HG03066 (cell line): ENCODE results near the gene PLD3.

ENCODE experiments used
- ATAC-seq: cut with Tn5 transposase; IDR thresholded peaks from one replicate; pipeline ENCODE4 v1.9.1; 2021; ENCODE audit warnings: low read depth; ENCODE audit not compliant: unreplicated experiment

The PLD3 gene

GRCh38 chr19:40348125-40348913 lies at the start of gene PLD3, which contains the start of gene C19orf47:
PLD3 (plus strand) TSS chr19:40348695; CDS start chr19:40366484, 17,789 bp downstream.
C19orf47 (minus strand) TSS chr19:40348397; CDS start chr19:40341857, 6,540 bp downstream.
- ATAC-seq, result peak; percentile 94

DNA sequence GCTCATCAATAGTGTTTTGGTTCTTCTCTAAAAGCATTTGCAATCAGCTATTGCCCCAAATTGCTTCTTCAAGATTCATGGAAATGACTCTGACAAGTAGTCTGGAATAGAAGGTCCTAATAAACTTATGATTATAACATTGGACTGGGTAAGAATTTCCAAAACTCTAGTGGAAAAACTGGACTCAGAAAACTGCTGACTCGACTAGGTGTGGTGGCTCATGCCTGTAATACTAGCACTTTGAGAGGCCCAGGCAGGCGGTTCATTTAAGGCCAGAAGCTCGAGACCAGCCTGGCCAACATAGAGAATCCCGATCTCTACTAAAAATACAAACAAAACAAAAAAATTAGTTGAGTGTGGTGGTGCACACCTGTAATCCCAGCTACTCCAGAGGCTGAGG lies 47.8 kb upstream of the PLD3 start:
- ATAC-seq, result no peak

DNA sequence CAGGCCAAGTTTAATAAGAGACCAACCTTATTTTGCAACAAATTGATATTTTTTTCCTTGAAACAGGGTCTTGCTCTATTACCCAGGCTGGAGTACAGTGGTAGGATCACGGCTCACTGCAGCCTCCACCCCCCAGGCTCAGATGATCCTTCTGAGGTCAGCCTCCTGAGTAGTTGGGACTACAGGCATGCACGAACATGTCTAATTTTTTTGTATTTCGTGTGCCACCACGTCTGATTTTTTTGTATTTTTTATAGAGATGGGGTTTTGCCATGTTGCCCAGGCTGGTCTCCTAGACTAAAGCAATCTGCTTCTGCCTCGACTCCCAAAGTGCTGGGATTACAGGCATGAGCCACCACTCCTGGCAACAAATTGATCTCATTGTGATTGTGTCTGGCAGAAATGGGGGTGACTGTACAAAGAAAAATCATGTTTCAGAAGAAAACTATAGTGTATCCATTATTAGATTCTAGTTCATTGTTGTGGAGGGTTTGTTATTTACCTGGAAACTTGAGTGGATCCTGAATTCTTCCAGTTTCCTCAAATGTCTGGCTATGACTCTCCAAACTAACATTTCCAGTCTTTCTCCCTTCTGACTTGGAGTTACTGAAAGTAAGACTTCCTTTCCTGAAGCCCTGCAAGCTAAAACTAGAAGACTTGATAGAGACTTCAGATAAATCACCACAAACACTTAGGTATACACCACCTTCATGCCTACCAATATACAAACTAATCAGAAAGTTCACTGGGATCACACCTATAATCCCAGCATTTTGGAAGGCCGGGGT lies 46.1 kb upstream of the PLD3 start:
- ATAC-seq, result no peak

GRCh38 chr19:40303765-40304164 lies 44.7 kb upstream of the PLD3 start:
- ATAC-seq, result no peak

GRCh38 chr19:40304306-40304705 lies 44.2 kb upstream of the PLD3 start:
- no peak for ATAC-seq

- no peak for ATAC-seq
Measured at GRCh38 chr19:40305403-40305802, 43.1 kb upstream of the PLD3 start.

GRCh38 chr19:40309666-40310065 lies 38.8 kb upstream of the PLD3 start:
- ATAC-seq, result no peak

DNA sequence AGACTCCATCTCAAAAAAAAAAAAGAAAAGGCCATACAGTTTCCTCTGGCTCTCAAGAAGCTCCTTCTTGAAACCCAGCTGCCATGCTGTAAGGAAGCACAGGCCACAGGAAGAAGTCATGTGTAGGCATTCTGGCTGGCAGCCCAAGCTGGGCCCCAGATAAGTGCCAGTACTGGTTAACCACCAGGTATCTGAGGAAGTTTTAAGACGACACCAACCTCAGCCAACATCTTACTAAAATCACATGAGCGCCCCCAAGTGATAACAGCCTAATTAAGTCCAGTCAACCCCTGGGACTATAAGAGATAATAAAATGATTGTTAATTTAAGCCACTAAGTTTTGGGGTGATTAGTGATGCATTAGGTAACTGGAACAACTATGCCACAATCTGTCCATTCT lies 36.0 kb upstream of the PLD3 start:
- no peak for ATAC-seq

DNA sequence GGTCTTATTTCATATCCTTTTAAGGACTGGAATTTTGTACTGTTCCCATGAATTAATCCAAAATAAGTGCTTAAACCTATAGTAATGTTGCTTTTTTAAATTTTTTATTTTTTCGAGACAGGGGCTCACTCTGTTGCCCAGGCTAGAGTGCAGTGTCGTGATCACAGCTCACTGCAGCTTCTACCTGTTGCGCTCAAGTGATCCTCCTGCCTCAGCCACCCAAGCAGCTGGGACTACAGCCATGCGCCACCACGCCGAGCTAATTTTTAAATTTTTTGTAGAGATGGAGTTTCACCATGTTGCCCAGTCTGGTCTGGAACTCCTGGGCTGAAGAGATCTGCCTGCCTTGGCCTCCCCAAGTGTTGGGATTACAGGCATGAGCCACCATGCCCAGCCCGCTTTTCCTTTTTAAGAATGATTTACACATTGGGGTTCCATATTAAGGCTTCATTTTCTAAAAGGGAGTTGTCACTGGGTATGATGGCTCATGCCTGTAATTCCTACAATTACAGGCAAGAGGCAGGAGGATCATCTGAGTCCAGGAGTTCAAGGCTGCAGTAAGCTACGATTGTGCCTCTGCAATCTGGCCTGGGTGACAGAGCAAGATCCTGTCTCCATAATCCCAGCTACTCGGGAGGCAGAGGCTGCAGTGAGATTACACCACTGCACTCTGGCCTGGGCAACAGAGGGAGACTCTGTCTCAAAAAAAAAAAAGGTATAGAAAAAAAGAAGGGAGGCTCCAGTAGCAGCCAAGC lies 35.1 kb upstream of the PLD3 start:
- no peak for ATAC-seq

GRCh38 chr19:40314656-40315055 lies 33.8 kb upstream of the PLD3 start:
- ATAC-seq, result no peak

DNA sequence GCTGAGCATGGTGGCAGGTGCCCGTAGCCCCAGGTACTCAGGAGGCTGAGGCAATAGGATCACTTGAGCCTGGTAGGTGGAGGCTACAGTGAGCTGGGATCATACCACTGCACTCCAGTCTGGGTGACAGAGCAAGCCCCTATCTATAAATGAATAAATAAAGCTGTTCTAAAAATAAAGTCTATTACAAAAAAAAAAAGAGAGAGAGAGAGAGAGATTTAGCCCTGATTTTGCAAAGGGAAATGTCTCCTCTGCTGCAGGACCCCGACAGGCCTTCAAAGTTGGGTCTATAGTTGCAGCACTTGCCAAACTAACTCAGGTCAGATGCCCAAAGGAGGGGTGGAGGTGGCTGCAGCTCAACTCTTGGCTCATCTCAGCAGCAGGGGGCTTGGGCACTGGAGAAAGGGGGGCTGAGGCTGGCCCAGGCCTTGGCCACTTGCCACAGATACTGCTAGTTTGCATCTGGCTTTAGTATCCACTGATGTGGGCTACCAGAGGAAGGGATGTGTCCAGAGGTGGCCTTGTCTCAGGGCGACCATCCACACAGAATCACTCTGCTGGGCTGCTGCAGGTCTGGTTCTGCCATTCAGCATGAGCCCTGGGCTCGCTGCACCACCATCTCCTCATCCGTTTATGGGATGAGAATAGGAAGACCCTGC lies 32.6 kb upstream of the PLD3 start:
- ATAC-seq, result no peak

- ATAC-seq, result no peak
Measured at GRCh38 chr19:40317338-40317737, 31.2 kb upstream of the PLD3 start.

GRCh38 chr19:40320558-40320935 lies 27.9 kb upstream of the PLD3 start:
- no peak for ATAC-seq

DNA sequence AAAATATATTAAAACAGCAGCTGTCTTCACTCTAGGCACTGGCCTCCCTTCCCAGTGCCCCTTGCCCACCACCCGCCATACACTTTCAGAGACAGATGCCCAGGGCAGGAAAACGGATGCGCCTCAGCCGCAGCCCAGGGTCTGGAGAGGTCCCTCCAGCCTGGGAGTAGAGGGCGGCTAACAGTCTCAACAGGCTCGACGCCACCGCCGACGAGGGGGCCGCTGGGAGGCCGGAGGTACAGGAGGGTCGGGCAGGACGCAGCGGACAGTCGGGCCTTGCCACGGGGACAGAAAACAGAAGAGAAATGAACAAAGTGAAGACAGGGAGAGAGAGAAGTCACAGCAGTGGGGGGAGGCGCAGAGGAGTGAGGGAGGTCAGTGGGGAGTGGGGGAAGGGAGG lies 27.4 kb upstream of the PLD3 start:
- ATAC-seq, result no peak

DNA sequence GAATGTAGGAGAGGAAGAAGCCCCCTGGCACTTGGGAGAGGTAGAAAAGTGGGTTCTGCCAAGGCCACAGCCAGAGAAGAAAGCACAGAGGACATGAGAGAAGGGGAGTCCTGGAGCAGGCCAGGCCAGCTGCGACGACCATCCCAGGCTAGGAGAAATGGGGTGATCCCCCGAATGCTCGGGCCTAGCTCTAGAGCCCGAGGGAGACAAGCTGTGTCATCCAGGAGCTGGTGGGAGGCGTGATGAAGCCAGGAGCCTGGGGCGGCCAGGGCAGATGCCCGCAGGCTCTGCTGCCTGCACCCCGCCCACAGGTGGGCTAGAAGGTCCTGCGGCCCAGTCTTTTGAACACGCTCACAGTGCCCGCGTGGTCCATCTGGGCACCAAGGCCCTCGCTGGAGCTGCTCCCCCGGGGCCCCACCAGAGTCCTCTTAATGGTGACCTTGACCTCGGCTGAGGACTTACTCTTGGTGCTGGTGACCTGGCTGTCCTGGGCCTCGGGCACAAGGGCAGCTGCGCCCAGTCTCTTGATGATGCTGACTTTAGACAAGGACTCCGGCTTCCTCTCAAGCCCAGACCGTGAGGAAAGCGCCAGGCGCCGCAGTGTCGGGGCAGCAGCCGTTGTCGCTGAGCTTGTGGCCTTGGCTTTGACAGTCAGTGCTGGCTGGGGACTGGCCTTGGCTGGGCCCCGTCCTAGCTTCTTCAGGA lies 26.8 kb upstream of the PLD3 start:
- ATAC-seq, result no peak

DNA sequence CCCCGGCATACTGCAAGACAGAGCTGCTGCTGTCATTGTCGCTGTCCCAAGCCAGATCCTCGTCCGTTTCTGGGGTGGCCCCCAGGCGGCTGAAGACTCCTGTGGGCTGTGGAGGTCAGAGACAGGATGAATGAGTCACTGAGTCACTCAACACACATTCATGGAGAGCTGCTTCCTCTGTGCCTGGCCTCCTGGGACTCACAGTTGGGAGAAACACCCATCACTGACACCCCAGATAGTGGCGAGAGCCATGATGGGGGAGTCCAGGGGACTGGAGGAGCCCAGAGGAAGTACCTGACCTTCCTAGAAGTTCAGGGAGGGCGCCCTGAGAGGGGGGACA lies 26.3 kb upstream of the PLD3 start:
- ATAC-seq, result no peak

DNA sequence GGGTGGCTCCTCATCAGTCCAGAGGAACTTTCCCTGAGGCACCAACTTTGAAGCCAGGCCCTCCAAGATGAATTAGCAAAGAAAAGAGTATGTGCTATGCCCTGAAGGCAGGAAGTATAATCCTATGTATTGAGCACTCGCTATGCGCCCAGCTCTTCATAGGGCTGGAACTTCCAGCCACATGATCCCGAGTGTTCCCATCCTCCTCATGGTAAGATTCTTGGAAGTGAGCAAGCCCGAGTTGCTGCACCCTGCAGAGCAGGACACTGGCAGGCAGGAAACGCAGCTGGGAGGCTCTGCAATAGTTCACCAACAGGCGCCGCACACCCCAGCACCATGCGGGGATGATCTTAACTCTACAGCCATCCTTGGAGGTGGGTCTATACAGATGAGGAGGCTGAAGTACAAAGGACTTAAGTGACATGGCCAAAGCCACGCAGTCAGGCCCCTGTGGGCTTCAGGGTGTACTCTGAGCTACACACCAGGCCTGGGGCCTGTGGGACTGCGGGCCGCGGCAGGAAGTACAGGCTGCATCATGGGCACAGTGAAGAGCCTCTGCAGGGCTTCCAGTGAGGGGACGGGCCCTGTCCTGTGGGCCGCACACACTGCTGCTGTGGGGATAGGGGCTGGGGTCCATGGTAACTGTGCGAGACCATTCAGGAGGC lies 25.4 kb upstream of the PLD3 start:
- ATAC-seq, result no peak

DNA sequence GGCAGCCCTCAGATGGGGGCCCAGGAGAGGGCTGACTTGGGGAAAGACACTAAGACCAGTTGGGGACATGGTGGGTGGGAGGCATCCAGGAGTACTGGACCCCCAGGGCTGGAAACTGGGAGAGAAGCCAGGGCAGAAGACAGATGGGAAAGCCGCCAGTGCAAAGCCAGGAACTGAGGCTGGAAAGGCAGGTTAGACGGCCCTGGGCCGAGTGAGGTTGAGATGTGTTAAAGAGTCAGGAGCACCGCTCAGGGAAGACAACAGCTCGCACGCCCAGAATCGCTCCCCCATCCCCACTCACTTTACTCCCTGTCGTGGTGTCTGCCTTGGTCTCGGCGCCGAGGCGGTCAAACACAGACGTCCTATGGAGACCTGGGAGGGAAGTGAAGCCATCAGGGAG lies 24.8 kb upstream of the PLD3 start:
- no peak for ATAC-seq

- ATAC-seq, result no peak
Measured at GRCh38 chr19:40326201-40326600, 22.3 kb upstream of the PLD3 start.

DNA sequence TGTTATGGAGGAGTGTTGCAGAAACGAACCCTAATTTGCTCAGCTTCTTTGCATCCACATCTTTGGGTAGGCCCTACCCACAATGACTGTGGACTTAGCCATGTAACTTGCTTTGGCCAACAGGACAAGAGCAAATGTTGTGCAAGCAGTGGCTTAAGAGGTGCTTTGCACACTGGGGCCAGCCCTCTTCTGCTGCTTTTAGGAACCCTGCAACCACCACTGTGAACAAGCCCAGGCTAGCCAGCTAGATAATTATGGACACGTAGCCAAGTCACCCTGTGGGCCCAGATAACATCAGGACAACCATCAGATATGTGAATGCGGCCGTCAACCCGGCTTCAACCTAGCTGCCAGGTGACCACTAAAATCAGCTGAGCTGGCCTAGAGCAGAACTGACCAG lies 17.4 kb upstream of the PLD3 start:
- no peak for ATAC-seq
